ENCODE measurements around the gene CTDNEP1.

The CTDNEP1 gene

DNA sequence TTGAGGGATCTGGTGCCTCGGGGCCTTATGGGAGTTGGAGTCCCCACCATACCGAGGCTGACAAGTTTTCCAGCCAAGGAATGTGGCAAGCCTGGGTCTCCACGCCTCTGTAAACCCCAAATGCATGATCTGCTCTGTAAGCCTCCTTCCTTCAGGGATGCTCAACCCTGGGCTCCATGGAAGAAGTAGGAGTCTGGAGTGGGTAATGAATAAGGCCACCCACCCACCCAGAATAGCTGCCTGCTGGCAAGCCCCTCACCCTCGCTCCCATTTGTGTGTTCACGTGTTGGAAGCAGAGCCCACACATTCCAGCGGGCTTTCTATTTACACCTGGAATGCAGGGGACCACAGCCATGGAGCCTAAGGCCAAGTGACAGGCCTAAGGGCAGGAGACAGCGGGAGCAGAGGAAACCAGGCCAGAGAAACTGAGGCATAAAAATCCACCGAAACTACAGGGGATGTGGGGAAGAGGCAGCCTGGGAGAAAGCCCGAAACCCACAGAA is 36.3 kb downstream of the CTDNEP1 start:
- DNase-seq (ENCODE audit: low read depth), result no peak

DNA sequence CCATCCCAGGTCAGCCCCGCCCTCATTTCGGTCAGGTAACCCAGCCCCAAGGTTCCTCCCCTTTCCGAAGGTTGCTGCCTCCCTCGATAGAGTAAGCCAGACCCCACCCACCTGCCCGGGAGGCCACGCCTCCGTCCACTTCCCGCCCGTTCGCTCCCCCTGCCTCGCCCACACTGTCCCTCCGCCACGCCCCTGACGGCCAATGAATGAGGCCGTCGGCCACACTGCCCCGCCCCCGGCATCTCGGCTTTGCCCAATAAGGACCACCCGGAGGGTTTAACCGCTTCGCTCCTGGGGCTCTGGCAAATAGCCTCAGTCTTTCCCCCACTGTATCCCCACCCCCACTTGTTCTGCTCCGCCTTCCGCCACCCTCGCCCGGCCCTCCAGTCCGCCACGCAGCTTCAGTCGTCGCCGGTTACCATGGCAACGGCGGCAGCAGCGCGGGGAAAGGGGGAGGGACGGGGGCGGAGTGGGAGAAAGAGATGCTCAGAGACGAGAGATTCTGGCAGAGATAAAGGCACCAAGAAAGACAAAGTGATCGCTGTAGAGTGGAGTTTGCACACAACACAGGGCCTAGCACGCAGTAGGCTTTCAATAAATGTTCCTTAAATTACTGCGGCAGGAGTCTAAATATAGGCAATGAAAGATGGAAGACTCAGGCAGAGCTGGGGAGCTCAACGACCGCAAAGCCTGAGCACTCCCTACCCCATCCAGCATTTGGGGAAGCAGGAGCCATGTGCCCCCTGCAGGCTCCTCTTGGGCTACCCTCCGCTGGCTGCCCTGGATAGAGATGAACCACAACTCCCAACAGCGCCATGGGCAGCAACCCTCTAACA is 37.0 kb downstream of the CTDNEP1 start:
- DNase-seq (ENCODE audit: low read depth), result no peak

- DNase-seq (ENCODE audit: low read depth), result no peak
These were observed 37.6 kb downstream of the CTDNEP1 start for GRCh38 chr17:7213895-7214299.

- no peak for DNase-seq (ENCODE audit: low read depth)
These were observed 39.9 kb downstream of the CTDNEP1 start for GRCh38 chr17:7211491-7212273.

DNA sequence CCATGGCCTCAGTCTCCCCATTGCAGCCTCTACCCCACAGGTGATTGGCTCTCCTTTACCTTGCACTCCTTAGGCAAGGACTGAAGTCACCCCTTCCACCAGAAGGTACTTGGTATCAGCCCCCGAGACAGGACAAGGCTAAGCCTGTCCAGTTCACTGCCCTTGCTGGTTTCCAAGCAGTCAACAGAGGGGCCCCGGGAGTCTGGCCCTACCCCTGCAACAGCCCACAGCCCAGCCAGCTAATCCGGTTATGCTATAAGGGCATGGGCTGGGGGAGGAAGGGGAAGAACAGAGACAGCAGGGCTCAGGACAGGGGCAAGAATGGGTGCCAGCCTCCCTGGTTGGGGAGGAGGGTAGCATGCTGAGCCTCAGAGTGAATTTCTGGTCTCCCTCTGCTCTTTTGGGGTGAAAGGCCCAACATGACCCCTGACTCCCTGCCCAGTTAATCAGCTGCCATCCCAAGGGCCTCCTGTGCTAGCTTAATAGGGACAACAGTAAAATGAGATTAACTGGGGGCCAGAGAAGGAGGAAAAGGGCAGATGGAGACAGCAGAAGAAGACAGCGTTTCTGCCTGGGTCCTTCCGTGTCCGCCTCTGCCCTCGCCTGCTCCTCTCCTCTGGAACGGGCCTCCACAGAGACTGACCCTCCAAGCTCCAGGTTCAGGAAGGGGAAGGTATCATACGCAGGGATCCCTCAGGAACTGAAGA is 42.6 kb downstream of the CTDNEP1 start:
- no peak for DNase-seq (ENCODE audit: low read depth)

GRCh38 chr17:7208027-7208571 is 43.4 kb downstream of the CTDNEP1 start:
- no peak for DNase-seq (ENCODE audit: low read depth)

DNA sequence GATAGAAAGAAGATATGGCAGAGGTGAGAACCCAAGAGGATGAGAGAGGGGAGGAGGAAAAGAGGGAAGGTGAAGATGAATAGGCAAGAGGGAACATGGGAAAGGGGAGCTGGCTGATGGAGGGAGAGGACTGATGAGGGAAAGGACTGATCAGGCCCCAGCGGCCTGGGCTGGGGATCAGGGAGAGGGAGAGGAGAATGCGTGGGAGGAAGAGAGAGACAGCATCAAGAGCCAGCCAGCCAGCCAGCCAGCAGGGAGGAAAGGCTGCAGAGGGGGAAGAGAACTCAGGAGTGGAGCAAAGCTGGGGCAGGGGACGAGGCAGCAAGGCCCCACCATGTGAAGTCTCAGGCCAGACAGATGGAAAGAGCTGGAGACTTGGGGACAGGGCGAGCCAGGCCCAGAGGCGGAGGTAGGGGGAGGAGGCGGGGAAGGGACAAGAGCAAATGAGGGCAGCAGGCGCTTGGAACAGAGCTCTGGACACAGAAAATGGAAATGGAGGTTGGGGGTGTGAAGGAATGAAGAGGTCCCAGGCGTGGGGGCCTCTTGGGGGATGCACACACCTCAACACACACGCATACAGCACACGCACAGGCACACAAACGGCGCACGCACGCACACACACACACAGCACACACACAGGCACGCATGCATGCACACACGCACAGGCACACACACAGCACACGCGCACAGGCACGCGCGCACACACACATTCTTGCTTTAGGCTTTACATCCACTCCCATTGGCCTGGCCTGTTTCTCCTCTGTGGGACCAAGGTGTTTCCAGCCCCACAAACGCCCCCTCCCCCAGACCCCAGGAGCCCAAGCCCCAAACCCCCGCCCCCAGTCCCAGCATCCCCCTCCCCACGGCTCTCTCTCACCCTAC is 44.2 kb downstream of the CTDNEP1 start:
- DNase-seq (ENCODE audit: low read depth), result no peak

DNA sequence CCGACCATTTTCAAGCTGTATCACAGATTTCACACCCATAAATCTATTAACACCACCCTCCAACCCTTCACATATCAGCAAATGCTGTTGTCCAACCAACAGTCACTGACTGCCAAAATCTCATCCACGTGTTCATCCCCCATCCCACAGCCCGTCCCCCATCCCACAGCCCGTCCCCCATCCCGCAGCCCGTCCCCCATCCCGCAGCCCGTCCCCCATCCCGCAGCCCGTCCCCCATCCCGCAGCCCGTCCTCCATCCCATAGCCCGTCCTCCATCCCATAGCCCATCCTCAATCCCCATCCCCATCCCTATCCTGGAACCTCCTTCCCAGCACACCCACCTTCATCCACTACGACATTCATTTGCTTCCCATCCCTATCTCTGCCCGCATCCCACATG is 46.0 kb downstream of the CTDNEP1 start:
- DNase-seq (ENCODE audit: low read depth), result no peak

DNA sequence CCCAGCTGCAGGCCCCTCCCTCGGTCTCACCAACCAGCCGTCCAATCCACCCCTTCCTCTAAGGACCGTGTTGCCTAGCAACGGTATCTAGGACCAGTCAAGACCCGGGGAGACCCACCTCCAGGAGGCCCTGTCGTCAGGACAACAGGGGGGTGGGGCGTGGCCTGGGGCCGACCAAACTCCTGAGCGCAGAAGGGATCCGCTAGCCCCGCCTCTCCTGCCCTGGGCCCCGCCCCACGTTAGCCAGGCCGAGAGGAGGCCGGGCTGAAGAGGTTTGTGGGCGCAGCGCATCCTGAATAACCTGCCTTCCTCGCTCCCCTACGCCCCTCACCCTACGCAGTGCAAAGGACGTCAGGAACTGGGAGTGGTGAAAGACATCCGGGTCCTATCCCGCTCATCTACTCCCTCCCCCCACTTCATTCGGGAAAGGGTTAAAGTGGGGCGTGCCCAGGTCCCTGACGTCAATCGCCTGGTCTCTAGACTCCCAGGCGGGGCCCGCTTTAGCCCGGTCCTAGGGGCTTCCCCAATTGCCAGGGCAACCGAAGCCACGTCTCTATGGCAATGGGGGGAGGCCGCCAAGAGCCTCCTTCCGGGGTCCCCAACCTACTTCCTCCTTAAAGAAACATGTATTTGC is 46.6 kb downstream of the CTDNEP1 start:
- no peak for DNase-seq (ENCODE audit: low read depth)

DNA sequence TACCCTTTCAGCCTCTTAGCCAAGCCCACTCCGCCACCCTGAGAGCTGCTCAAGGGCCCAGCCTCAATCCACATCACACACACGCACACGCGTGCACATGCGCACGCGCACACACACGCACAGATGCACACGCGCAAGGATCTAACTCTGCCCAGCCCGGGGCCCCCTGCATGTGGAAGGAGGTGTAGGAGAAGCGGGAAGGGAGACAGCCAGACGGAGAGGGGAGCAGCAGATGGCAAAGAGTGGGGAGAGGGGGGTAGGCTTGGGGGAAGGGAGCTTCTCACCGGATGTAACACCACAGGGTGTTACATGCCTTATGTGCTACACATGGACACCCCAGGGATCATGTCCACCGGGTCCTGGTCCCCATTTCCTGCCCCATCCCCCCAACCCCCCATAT is 47.2 kb downstream of the CTDNEP1 start:
- no peak for DNase-seq (ENCODE audit: low read depth)

- no peak for DNase-seq (ENCODE audit: low read depth)
These were observed 48.1 kb downstream of the CTDNEP1 start for GRCh38 chr17:7203391-7203790.

- no peak for DNase-seq (ENCODE audit: low read depth)
These were observed 54.7 kb downstream of the CTDNEP1 start for GRCh38 chr17:7196651-7197401.

DNA sequence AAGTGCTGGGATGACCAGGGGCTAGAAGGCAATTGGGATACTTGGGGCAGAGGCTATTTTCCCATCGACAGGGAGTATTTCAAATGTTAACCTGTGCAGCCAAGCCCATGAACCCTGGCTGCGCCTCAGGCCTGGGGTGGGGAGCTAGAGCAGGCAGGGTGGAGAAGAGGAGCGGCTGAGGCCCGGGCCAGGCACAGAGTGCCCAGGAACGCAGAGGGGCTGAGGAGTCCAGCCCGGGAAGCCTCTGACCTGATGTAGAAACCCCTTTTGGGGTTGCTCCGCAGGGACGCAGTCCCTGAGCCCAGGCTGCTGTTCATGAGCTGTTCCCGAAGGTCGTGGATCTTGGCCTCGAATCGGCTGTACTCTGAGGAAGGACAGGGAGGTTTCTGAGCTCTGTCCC is 55.6 kb downstream of the CTDNEP1 start:
- no peak for DNase-seq (ENCODE audit: low read depth)

All from HS-27A (cell line).